ENCODE measurements around the gene TH. TPM values are rescaled to one million over a fixed set of nuclear protein-coding genes. Genes with fewer than 3 reads are reported as not detected.

TH gene
- total and polyA plus RNA-seq, 9 of the 15 experiments (the other 6 are each of a cell fraction or from before 2014, with no cell fraction given) = not detected

DNA sequence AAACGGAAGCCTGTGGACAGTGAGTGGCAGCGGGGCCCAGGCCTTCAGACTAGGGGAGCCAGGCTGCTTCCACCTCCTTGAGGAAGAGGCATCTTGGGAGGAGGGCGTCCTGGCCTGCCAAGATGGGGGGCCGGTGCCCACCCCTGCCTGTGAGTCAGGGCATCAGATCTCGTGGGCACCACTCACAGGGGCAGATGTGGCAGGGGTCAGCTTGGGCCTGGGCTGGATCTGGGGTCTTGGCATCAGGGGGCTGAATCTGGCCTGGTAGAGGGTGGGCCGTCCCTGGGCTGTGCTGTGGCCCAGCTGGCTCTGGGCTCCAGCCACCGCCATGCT lies 24.1 kb upstream of the TH start:
- FAIRE-seq = no peak
- no TSS peak for BruUV-seq (replicated peaks)
- Histone ChIP-seq H3K79me2 (ENCODE audit: control insufficient read depth, insufficient read depth, low read length) (no peaks in the 10 kb centered on the region), H3K27ac (ENCODE audit: extremely low read depth, low read depth, low read length) (no peak overlapping the region), H3K4me3 (no peak overlapping the region), H3K4me1 (replicated peaks in 1 of 2; ENCODE audit: control insufficient read depth in 2 of 2, insufficient read depth in 2 of 2, low read length in 2 of 2) (peaks cover 2 to 71% of the 10 kb centered on the region in 2 experiments; a peak in 3 of 5 replicates), H3K27me3 (ENCODE audit: control insufficient read depth in 2 of 2, insufficient read depth in 2 of 2, low read length in 2 of 2) (peaks cover 5 to 41% of the 10 kb centered on the region in 2 experiments; a peak in 3 of 5 replicates), H3K9ac (ENCODE audit: insufficient read depth in 1 of 2, low read depth in 2 of 2, low read length in 2 of 2) (no peak overlapping the region), H4K20me1 (replicated peaks; ENCODE audit: control insufficient read depth, insufficient read depth, low read length) (peaks cover 4% of the 10 kb centered on the region; the same call in 1 of the 2 replicates), H3K4me2 (ENCODE audit: insufficient read depth, low read length) (no peak overlapping the region), H3K9me1 (ENCODE audit: control insufficient read depth, insufficient read depth, low read length) (no peaks in the 10 kb centered on the region), H3K9me3 (replicated peaks; ENCODE audit: control insufficient read depth, insufficient read depth, low read depth, low read length) (no peaks in the 10 kb centered on the region), H3K36me3 (ENCODE audit: control insufficient read depth, insufficient read depth, low read length) (no peaks in the 10 kb centered on the region), H2AFZ (ENCODE audit: low read depth, low read length) (no peak overlapping the region)
- ChIA-PET POLR2A (no interaction called here), CTCF (ENCODE audit: low intra/inter-chr PET ratio) (interaction anchor here (1.6 to 2.0 kb wide), 2 partner anchors 103 to 224 kb away, joined by 9 to 12 read pairs; no protein-coding TSS in a partner anchor)
- no peak for TF ChIP-seq ZNF282 (CRISPR knock-in tag; IDR thresholded peaks at IDR 0.05)
- TF ChIP-seq ZNF134 (CRISPR knock-in tag; conservative IDR thresholded peaks at IDR 0.05) = peak; percentile 51; the same call in 1 of the 2 replicates
- no peak for ATAC-seq
- intact Hi-C loops (cut with micrococcal nuclease) (loop anchor here (10.0 kb wide), 1 partner anchor 339 kb away; no protein-coding TSS in a partner anchor), in situ Hi-C loops (cut with MboI) (no loop called here)
- DNase-seq (ENCODE audit: extremely low read depth in 1 of 4, low spot score in 3 of 4) = no peak
- 0% methylated on average over 7 of the region's 7 CpGs for WGBS (ENCODE audit: insufficient coverage, low coverage, missing lambda C conversion rate)

DNA sequence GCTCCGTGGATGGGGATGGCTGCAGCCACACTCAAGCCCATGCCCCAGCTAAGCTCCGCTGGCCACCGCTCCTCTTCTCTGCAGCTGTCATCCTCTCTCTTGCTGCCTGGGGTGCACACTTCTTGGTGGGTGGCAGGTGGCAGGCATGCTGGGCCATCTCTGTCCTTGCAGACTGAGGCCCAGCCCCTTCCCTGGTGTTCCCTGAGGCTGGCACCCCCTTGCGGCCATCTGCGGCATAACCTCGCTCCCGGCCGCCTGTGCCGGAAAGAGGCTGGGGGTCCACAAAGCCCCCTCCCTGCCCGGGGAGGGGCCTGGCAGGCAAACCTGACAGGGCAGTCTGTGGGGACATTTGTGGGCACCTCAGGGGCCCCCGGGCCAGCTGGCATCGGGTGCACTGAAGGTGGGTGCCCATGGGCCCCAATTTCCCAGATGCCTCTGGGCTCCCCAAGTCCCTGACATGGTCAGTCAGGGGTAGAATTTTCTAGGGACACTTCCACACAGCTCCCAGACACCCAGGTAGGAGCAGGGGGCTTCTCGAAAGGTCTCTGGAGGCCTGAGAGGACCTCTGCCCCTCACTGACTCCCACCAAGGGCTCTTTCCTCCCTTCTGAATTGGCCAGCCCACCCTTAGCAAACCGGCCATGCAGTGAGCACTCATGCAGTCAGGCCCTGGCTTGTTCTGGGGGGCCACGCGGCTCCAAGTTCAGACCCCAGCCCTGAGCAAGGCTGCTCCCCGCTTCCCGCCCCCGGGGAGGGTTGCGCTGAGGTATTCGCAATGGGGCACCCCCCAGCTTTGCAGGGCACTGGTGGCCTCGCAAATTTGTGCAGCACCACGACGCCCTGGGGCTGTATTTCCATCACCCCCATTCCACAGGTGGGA lies 23.5 kb upstream of the TH start:
- H3K9me1 ChIP-seq (ENCODE audit: control insufficient read depth, insufficient read depth, low read length) = no peaks in the 10 kb centered on the region
- H3K4me3 ChIP-seq = no peak overlapping the region
- ATAC-seq (peak; percentile 72), FAIRE-seq (no peak), DNase-seq (ENCODE audit: extremely low read depth in 1 of 4, low spot score in 3 of 4) (peak; percentile 53 to 80 (median 72))
- ChIA-PET POLR2A (interaction anchor here (0.9 to 1.0 kb wide), 2 partner anchors 9 to 110 kb away, joined by 3 to 4 read pairs; no protein-coding TSS in a partner anchor), CTCF (ENCODE audit: low intra/inter-chr PET ratio) (interaction anchor here (0.5 to 2.0 kb wide), 4 partner anchors 99 to 226 kb away, joined by 3 to 12 read pairs (median 6); no protein-coding TSS in a partner anchor)
- H3K4me2 ChIP-seq (ENCODE audit: insufficient read depth, low read length) = no peak overlapping the region
- no peaks in the 10 kb centered on the region for H3K36me3 ChIP-seq (ENCODE audit: control insufficient read depth, insufficient read depth, low read length)
- H3K9ac ChIP-seq (ENCODE audit: insufficient read depth in 1 of 2, low read depth in 2 of 2, low read length in 2 of 2) = no peak overlapping the region; a peak in 1 of 4 replicates
- no peaks in the 10 kb centered on the region for H3K79me2 ChIP-seq (ENCODE audit: control insufficient read depth, insufficient read depth, low read length)
- intact Hi-C loops (cut with micrococcal nuclease) (loop anchor here (10.0 kb wide), 1 partner anchor 340 kb away; no protein-coding TSS in a partner anchor), in situ Hi-C loops (cut with MboI) (no loop called here)
- peaks cover 4% of the 10 kb centered on the region; the same call in 1 of the 2 replicates for H4K20me1 ChIP-seq (replicated peaks; ENCODE audit: control insufficient read depth, insufficient read depth, low read length)
- WGBS (ENCODE audit: insufficient coverage, low coverage, missing lambda C conversion rate) = 4% methylated on average over 19 of the region's 24 CpGs
- peaks cover 11 to 43% of the 10 kb centered on the region in 2 experiments; a peak in 4 of 5 replicates for H3K27me3 ChIP-seq (ENCODE audit: control insufficient read depth in 2 of 2, insufficient read depth in 2 of 2, low read length in 2 of 2)
- peaks cover 2 to 78% of the 10 kb centered on the region in 2 experiments; a peak in 3 of 5 replicates for H3K4me1 ChIP-seq (replicated peaks in 1 of 2; ENCODE audit: control insufficient read depth in 2 of 2, insufficient read depth in 2 of 2, low read length in 2 of 2)
- BruUV-seq (replicated peaks) = no TSS peak
- no peaks in the 10 kb centered on the region for H3K9me3 ChIP-seq (replicated peaks; ENCODE audit: control insufficient read depth, insufficient read depth, low read depth, low read length)
- H3K27ac ChIP-seq (ENCODE audit: extremely low read depth, low read depth, low read length) = no peak overlapping the region
- no peak overlapping the region for H2AFZ ChIP-seq (ENCODE audit: low read depth, low read length)
- TF ChIP-seq RB1 (IDR thresholded peaks at IDR 0.05; ENCODE audit: low read depth) (peak; percentile 35; the same call in 1 of the 2 replicates), RAD51 (IDR thresholded peaks at IDR 0.05; ENCODE audit: borderline replicate concordance, low read depth) (no peak), RAD21 (CRISPR knock-in tag; conservative IDR thresholded peaks at IDR 0.05 in 1 of 2, IDR thresholded peaks at IDR 0.05 in 1 of 2) (peak in 1 of 2 experiments; percentile 40; a peak in 1 of 4 replicates), SREBF2 (CRISPR knock-in tag; IDR thresholded peaks at IDR 0.05) (no peak), ZFP36 (IDR thresholded peaks at IDR 0.05; ENCODE audit: low read depth, low read length, partially characterized antibody) (peak; percentile 12)
- TF ChIP-seq, protein P1, sequence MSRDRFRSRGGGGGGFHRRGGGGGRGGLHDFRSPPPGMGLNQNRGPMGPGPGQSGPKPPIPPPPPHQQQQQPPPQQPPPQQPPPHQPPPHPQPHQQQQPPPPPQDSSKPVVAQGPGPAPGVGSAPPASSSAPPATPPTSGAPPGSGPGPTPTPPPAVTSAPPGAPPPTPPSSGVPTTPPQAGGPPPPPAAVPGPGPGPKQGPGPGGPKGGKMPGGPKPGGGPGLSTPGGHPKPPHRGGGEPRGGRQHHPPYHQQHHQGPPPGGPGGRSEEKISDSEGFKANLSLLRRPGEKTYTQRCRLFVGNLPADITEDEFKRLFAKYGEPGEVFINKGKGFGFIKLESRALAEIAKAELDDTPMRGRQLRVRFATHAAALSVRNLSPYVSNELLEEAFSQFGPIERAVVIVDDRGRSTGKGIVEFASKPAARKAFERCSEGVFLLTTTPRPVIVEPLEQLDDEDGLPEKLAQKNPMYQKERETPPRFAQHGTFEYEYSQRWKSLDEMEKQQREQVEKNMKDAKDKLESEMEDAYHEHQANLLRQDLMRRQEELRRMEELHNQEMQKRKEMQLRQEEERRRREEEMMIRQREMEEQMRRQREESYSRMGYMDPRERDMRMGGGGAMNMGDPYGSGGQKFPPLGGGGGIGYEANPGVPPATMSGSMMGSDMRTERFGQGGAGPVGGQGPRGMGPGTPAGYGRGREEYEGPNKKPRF (IDR thresholded peaks at IDR 0.05; ENCODE audit: low read depth, low read length) = no peak
- TF ChIP-seq, protein P2, sequence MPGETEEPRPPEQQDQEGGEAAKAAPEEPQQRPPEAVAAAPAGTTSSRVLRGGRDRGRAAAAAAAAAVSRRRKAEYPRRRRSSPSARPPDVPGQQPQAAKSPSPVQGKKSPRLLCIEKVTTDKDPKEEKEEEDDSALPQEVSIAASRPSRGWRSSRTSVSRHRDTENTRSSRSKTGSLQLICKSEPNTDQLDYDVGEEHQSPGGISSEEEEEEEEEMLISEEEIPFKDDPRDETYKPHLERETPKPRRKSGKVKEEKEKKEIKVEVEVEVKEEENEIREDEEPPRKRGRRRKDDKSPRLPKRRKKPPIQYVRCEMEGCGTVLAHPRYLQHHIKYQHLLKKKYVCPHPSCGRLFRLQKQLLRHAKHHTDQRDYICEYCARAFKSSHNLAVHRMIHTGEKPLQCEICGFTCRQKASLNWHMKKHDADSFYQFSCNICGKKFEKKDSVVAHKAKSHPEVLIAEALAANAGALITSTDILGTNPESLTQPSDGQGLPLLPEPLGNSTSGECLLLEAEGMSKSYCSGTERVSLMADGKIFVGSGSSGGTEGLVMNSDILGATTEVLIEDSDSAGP (CRISPR knock-in tag; IDR thresholded peaks at IDR 0.05) = no peak

Measured in K562 (cell line).